Measurements from ENCODE around the gene DISP3.

- TF ChIP-seq CTCF (IDR thresholded peaks at IDR 0.05) (no peak), EP300 (IDR thresholded peaks at IDR 0.05) (no peak)
Measured at GRCh38 chr1:11443961-11444658, 34.8 kb upstream of the DISP3 start.
